ENCODE data around the gene FN3KRP.

Gene FN3KRP

DNA sequence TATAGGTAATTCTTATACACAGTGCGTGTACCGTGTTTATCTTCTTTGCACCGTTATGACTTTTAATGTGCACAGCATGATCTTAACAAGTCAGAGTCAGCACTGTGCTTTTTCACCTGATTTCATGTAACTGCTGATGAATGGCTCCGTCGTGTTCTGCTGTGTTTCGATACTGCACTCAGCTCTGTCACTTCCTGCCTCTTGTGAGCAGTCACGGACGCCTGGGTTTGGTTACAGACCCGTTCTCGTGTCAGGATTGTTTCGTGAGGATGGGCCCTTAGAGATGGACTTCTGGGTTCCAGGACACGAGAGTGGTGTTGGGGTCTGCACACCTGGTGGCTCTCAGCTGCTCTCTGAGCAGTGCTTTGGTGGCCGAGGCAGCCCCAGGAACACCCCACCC is 59.9 kb downstream of the FN3KRP start:
- DNase-seq (ENCODE audit: low read depth): no peak
- H3K4me3 ChIP-seq (ENCODE audit: low read depth, low read length): no peak overlapping the region
- no peak for TF ChIP-seq CTCF (IDR thresholded peaks at IDR 0.05; ENCODE audit: insufficient read depth, low read depth, low read length, missing control alignments)

All from GM12865 (cell line).